ENCODE data around the gene BLOC1S5.

Gene BLOC1S5

GRCh38 chr6:7999201-7999600 lies 65.0 kb downstream of the BLOC1S5 start:
- POLR2A ChIA-PET, result no interaction called here
- TF ChIP-seq CTCF (IDR thresholded peaks at IDR 0.05; ENCODE audit: insufficient read depth, low read length, missing control alignments), result no peak
- no peak overlapping the region for H3K4me3 ChIP-seq (ENCODE audit: low read depth, low read length)
- CTCF ChIA-PET, result interaction anchor here (1.1 to 27.0 kb wide), 2 partner anchors 25 to 274 kb away, joined by 3 to 328 read pairs; partner anchors contain the start of gene BMP6
- DNase-seq (ENCODE audit: low read depth, low spot score), result no peak

DNA sequence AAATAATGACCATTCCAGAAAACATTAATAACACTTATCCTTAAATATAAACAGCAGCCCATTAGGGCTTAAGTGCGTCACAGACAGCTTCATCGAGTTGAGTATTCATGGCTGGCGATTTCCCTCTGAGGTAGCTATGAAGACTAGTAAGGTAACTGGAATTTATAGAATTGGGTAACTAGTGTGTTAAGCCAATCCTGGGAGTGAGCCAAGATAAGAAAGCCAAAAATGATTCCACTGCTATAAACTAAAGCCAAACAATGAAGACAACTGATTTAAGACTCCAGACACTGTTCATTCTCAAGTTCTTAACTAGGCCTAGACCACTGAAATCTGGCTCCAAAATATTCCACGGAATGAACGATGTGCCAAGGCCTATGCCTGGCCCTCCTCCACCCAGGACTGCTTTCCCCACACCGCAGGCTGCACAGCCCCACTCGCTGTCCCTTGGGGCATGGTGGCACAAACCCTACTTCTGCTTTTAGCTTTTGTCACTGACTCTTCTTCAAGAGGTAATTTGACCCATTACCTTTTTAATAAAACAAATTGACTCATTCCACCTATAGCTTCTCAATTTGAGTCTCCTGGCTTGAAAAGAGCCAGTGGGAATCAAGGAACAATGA lies 66.0 kb downstream of the BLOC1S5 start:
- POLR2A ChIA-PET, result no interaction called here
- no peak for TF ChIP-seq CTCF (IDR thresholded peaks at IDR 0.05; ENCODE audit: insufficient read depth, low read length, missing control alignments)
- no peak overlapping the region for H3K4me3 ChIP-seq (ENCODE audit: low read depth, low read length)
- CTCF ChIA-PET, result interaction anchor here (1.1 to 27.0 kb wide), 3 partner anchors 8 to 273 kb away, joined by 3 to 328 read pairs (median 5); partner anchors contain the start of gene BMP6
- DNase-seq (ENCODE audit: low read depth, low spot score), result peak; percentile 33

GRCh38 chr6:7997286-7997685 lies 66.9 kb downstream of the BLOC1S5 start:
- DNase-seq (ENCODE audit: low read depth, low spot score), result no peak
- H3K4me3 ChIP-seq (ENCODE audit: low read depth, low read length), result no peak overlapping the region
- no peak for TF ChIP-seq CTCF (IDR thresholded peaks at IDR 0.05; ENCODE audit: insufficient read depth, low read length, missing control alignments)
- CTCF ChIA-PET, result interaction anchor here (0.6 to 27.0 kb wide), 4 partner anchors 9 to 273 kb away, joined by 3 to 328 read pairs (median 6); partner anchors contain the start of gene BMP6
- POLR2A ChIA-PET, result no interaction called here

GRCh38 chr6:7996538-7997111 lies 67.6 kb downstream of the BLOC1S5 start:
- no peak for DNase-seq (ENCODE audit: low read depth, low spot score)
- H3K4me3 ChIP-seq (ENCODE audit: low read depth, low read length), result no peak overlapping the region
- ChIA-PET POLR2A (no interaction called here), CTCF (interaction anchor here (0.6 to 27.0 kb wide), 3 partner anchors 61 to 272 kb away, joined by 3 to 328 read pairs (median 6); partner anchors contain the start of gene BMP6)
- no peak for TF ChIP-seq CTCF (IDR thresholded peaks at IDR 0.05; ENCODE audit: insufficient read depth, low read length, missing control alignments)

- CTCF ChIA-PET, result interaction anchor here (1.5 to 27.0 kb wide), 2 partner anchors 20 to 269 kb away, joined by 3 to 328 read pairs; partner anchors contain the start of gene BMP6
These were observed 70.2 kb downstream of the BLOC1S5 start for GRCh38 chr6:7993952-7994351.

More at GRCh38 chr6:7993952-7994351, 70.2 kb downstream of the BLOC1S5 start:
- no peak for DNase-seq (ENCODE audit: low read depth, low spot score)
- H3K4me3 ChIP-seq (ENCODE audit: low read depth, low read length), result no peak overlapping the region
- TF ChIP-seq CTCF (IDR thresholded peaks at IDR 0.05; ENCODE audit: insufficient read depth, low read length, missing control alignments), result no peak
- POLR2A ChIA-PET, result no interaction called here

Measured in AG04449 (cell line).